ENCODE data around the gene KIF19.

The KIF19 gene

GRCh38 chr17:74391771-74392170 is 65.7 kb downstream of the KIF19 start:
- Histone ChIP-seq H3K27me3 (ENCODE audit: insufficient read depth, low read length, poor library complexity, severe bottlenecking) (no peaks in the 10 kb centered on the region), H3K79me2 (ENCODE audit: insufficient read depth, low read length) (no peaks in the 10 kb centered on the region), H3K9me2 (replicated peaks; ENCODE audit: low read depth, low read length) (no peaks in the 10 kb centered on the region), H4K20me1 (ENCODE audit: insufficient read depth, low read length, poor library complexity, severe bottlenecking) (no peaks in the 10 kb centered on the region), H3K4me1 (ENCODE audit: insufficient read depth, low read length, poor library complexity, severe bottlenecking) (no peaks in the 10 kb centered on the region), H3K4me3 (ENCODE audit: low read length, poor library complexity, severe bottlenecking) (no peak overlapping the region), H3K9ac (ENCODE audit: low read depth, low read length, poor library complexity, severe bottlenecking) (no peak overlapping the region), H3K36me3 (ENCODE audit: insufficient read depth, low read length) (no peaks in the 10 kb centered on the region), H3K4me2 (ENCODE audit: low read depth, low read length, poor library complexity, severe bottlenecking) (no peak overlapping the region), H3K9me3 (ENCODE audit: insufficient read depth, low read depth, low read length) (no peaks in the 10 kb centered on the region), H2AFZ (ENCODE audit: low read length) (no peak overlapping the region), H3F3A (ENCODE audit: low read depth) (no peaks in the 10 kb centered on the region)
- TF ChIP-seq CTCF (conservative IDR thresholded peaks at IDR 0.05; ENCODE audit: low read length): no peak
- TF ChIP-seq EZH2phosphoT487 (IDR thresholded peaks at IDR 0.05; ENCODE audit: borderline replicate concordance): no peak

GRCh38 chr17:74392848-74393247 is 66.8 kb downstream of the KIF19 start:
- no peaks in the 10 kb centered on the region for H3K9me2 ChIP-seq (replicated peaks; ENCODE audit: low read depth, low read length)
- TF ChIP-seq CTCF (conservative IDR thresholded peaks at IDR 0.05; ENCODE audit: low read length) (no peak), EZH2phosphoT487 (IDR thresholded peaks at IDR 0.05; ENCODE audit: borderline replicate concordance) (no peak)
- H3K4me3 ChIP-seq (ENCODE audit: low read length, poor library complexity, severe bottlenecking): no peak overlapping the region
- H4K20me1 ChIP-seq (ENCODE audit: insufficient read depth, low read length, poor library complexity, severe bottlenecking): no peaks in the 10 kb centered on the region
- H3K4me1 ChIP-seq (ENCODE audit: insufficient read depth, low read length, poor library complexity, severe bottlenecking): no peaks in the 10 kb centered on the region
- H3K36me3 ChIP-seq (ENCODE audit: insufficient read depth, low read length): no peaks in the 10 kb centered on the region
- H3F3A ChIP-seq (ENCODE audit: low read depth): no peaks in the 10 kb centered on the region
- H3K9me3 ChIP-seq (ENCODE audit: insufficient read depth, low read depth, low read length): no peaks in the 10 kb centered on the region
- no peak overlapping the region for H3K9ac ChIP-seq (ENCODE audit: low read depth, low read length, poor library complexity, severe bottlenecking)
- no peaks in the 10 kb centered on the region for H3K79me2 ChIP-seq (ENCODE audit: insufficient read depth, low read length)
- H2AFZ ChIP-seq (ENCODE audit: low read length): no peak overlapping the region
- H3K4me2 ChIP-seq (ENCODE audit: low read depth, low read length, poor library complexity, severe bottlenecking): no peak overlapping the region
- no peaks in the 10 kb centered on the region for H3K27me3 ChIP-seq (ENCODE audit: insufficient read depth, low read length, poor library complexity, severe bottlenecking)

GRCh38 chr17:74393346-74393942 is 67.4 kb downstream of the KIF19 start:
- no peak overlapping the region for H2AFZ ChIP-seq (ENCODE audit: low read length)
- H4K20me1 ChIP-seq (ENCODE audit: insufficient read depth, low read length, poor library complexity, severe bottlenecking): no peaks in the 10 kb centered on the region
- H3K36me3 ChIP-seq (ENCODE audit: insufficient read depth, low read length): no peaks in the 10 kb centered on the region
- no peaks in the 10 kb centered on the region for H3F3A ChIP-seq (ENCODE audit: low read depth)
- no peak overlapping the region for H3K9ac ChIP-seq (ENCODE audit: low read depth, low read length, poor library complexity, severe bottlenecking)
- H3K4me3 ChIP-seq (ENCODE audit: low read length, poor library complexity, severe bottlenecking): no peak overlapping the region
- no peaks in the 10 kb centered on the region for H3K27me3 ChIP-seq (ENCODE audit: insufficient read depth, low read length, poor library complexity, severe bottlenecking)
- H3K9me2 ChIP-seq (replicated peaks; ENCODE audit: low read depth, low read length): no peaks in the 10 kb centered on the region
- TF ChIP-seq EZH2phosphoT487 (IDR thresholded peaks at IDR 0.05; ENCODE audit: borderline replicate concordance) (no peak), CTCF (conservative IDR thresholded peaks at IDR 0.05; ENCODE audit: low read length) (no peak)
- no peaks in the 10 kb centered on the region for H3K9me3 ChIP-seq (ENCODE audit: insufficient read depth, low read depth, low read length)
- H3K4me2 ChIP-seq (ENCODE audit: low read depth, low read length, poor library complexity, severe bottlenecking): no peak overlapping the region
- no peaks in the 10 kb centered on the region for H3K4me1 ChIP-seq (ENCODE audit: insufficient read depth, low read length, poor library complexity, severe bottlenecking)
- H3K79me2 ChIP-seq (ENCODE audit: insufficient read depth, low read length): no peaks in the 10 kb centered on the region
